Subcutaneous abdominal adipose tissue (tissue), 5 donors: ENCODE data around the gene FRAS1.
A peak's percentile ranks its signal among the peaks of the same experiment; 100 is the strongest.
"Not testable (repeated sequence)": the region's sequence is repeated elsewhere in the genome, so short reads cannot be mapped to it uniquely, and the experiment has no call there.

Experiments
- H3K27ac ChIP-seq: one replicate; pipeline ENCODE4 v1.7.0; 2013; ENCODE audit warnings: low read depth, mild to moderate bottlenecking, inconsistent platforms, low read length, moderate library complexity
- H3K27me3 ChIP-seq, 5 donors: one replicate each; pipeline ENCODE4 v1.7.0; 2013; ENCODE audit warnings: low read length in 5 of 5, inconsistent platforms in 1 of 5; ENCODE audit not compliant: control insufficient read depth in 5 of 5, insufficient read depth in 4 of 5
- H3K36me3 ChIP-seq, 5 donors: one replicate each; pipeline ENCODE4 v1.7.0; 2013; ENCODE audit warnings: low read length in 5 of 5; ENCODE audit not compliant: control insufficient read depth in 5 of 5, insufficient read depth in 5 of 5
- H3K4me1 ChIP-seq, 5 donors: one replicate each; pipeline ENCODE4 v1.7.0; 2013; ENCODE audit warnings: low read length in 5 of 5, mild to moderate bottlenecking in 3 of 5, moderate library complexity in 1 of 5; ENCODE audit not compliant: control insufficient read depth in 5 of 5, insufficient read depth in 5 of 5
- H3K4me3 ChIP-seq, 5 donors: one replicate each; pipeline ENCODE4 v1.7.0; 2013; ENCODE audit warnings: low read length in 5 of 5, low read depth in 1 of 5
- H3K9ac ChIP-seq, 5 donors: one replicate each; pipeline ENCODE4 v1.7.0; 2013; ENCODE audit warnings: low read length in 5 of 5, mild to moderate bottlenecking in 4 of 5, moderate library complexity in 3 of 5
- H3K9me3 ChIP-seq, 5 donors: one replicate each; pipeline ENCODE4 v1.7.0; 2013; ENCODE audit warnings: low read length in 5 of 5; ENCODE audit not compliant: control insufficient read depth in 5 of 5
- donor health status: healthy.
- donor health status: healthy.
- donor health status: healthy.
- donor health status: healthy.
- donor health status: healthy.

FRAS1 gene, protein sequence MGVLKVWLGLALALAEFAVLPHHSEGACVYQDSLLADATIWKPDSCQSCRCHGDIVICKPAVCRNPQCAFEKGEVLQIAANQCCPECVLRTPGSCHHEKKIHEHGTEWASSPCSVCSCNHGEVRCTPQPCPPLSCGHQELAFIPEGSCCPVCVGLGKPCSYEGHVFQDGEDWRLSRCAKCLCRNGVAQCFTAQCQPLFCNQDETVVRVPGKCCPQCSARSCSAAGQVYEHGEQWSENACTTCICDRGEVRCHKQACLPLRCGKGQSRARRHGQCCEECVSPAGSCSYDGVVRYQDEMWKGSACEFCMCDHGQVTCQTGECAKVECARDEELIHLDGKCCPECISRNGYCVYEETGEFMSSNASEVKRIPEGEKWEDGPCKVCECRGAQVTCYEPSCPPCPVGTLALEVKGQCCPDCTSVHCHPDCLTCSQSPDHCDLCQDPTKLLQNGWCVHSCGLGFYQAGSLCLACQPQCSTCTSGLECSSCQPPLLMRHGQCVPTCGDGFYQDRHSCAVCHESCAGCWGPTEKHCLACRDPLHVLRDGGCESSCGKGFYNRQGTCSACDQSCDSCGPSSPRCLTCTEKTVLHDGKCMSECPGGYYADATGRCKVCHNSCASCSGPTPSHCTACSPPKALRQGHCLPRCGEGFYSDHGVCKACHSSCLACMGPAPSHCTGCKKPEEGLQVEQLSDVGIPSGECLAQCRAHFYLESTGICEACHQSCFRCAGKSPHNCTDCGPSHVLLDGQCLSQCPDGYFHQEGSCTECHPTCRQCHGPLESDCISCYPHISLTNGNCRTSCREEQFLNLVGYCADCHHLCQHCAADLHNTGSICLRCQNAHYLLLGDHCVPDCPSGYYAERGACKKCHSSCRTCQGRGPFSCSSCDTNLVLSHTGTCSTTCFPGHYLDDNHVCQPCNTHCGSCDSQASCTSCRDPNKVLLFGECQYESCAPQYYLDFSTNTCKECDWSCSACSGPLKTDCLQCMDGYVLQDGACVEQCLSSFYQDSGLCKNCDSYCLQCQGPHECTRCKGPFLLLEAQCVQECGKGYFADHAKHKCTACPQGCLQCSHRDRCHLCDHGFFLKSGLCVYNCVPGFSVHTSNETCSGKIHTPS (N-terminal part only)

GRCh38 chr4:78057135-78057599 lies at the start of gene FRAS1:
Gene FRAS1 (plus strand): TSS chr4:78057323. CDS start chr4:78058010, 687 bp downstream.
- Histone ChIP-seq H3K27me3 (peaks cover 9 to 24% (median 12%) of the 10 kb centered on the region in 5 donors), H3K4me3 (peak within 1 kb of the TSS; percentile 61 to 91 (median 71)), H3K9me3 (no peaks in the 10 kb centered on the region), H3K9ac (peak within 1 kb of the TSS in 3 of 5 donors; percentile 51 to 62 (median 57)), H3K27ac (no peak within 1 kb of the TSS), H3K4me1 (peaks cover 0 to 36% (median 35%) of the 10 kb centered on the region in 5 donors), H3K36me3 (no peaks in the 10 kb centered on the region)

- H3K27ac ChIP-seq, H3K27me3 ChIP-seq, H3K4me3 ChIP-seq, H3K9ac ChIP-seq, H3K36me3 ChIP-seq, H3K4me1 ChIP-seq: not testable (repeated sequence)
- H3K9me3 ChIP-seq = peaks cover 0 to 13% (median 4%) of the 10 kb centered on the region in 5 donors
Observed at GRCh38 chr4:78011003-78011402, 46.1 kb upstream of the FRAS1 start.

GRCh38 chr4:78014889-78015886 lies 41.9 kb upstream of the FRAS1 start:
- Histone ChIP-seq H3K27ac (no peak overlapping the region), H3K9ac (no peak overlapping the region), H3K27me3 (peaks cover 0 to 3% (median 0%) of the 10 kb centered on the region in 5 donors), H3K9me3 (peaks cover 0 to 13% (median 4%) of the 10 kb centered on the region in 5 donors), H3K4me3 (no peak overlapping the region), H3K36me3 (no peaks in the 10 kb centered on the region), H3K4me1 (no peaks in the 10 kb centered on the region)

DNA sequence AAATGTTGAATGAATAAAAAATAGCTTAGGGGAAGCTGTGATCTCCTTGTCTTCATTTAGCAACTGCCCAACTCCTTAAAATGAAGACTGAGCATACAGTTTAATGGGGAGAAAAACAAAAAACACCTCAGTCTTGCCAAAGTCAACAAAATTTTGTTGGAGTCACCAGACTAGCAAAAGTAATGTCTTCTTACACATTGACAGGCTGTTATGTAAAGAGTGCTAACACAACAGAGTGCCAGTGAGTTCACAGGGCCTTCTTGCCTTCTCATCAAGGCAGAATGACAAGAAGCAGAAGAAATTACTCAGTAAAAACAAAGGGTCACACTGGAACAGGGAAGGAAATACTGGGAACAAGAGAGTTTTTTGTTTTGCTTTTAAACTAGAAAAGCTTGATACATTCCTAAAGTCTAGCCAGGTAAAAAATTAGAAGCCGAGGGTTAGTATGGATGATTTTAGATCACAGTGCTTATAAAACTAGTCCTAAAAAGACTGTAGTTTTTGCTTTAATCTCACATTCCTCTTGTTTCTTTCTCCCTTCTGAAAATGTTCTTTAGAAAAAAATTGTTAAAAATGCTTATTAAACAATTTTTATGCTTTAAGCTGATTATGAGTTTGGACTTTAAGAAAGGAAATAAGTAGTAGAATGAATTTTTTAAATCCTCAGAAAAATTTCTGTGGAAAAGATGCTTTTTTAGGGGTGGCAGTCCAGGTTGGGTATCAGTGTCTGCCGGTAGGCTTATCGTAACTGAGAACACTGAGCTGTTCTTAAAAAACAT lies 38.7 kb upstream of the FRAS1 start:
- H3K27ac ChIP-seq = no peak overlapping the region
- H3K4me1 ChIP-seq = no peaks in the 10 kb centered on the region
- H3K36me3 ChIP-seq = no peaks in the 10 kb centered on the region
- peaks cover 0 to 3% (median 0%) of the 10 kb centered on the region in 5 donors for H3K27me3 ChIP-seq
- H3K9me3 ChIP-seq = no peaks in the 10 kb centered on the region
- H3K9ac ChIP-seq = no peak overlapping the region
- no peak overlapping the region for H3K4me3 ChIP-seq

GRCh38 chr4:78019414-78019813 lies 37.7 kb upstream of the FRAS1 start:
- H3K36me3 ChIP-seq = no peaks in the 10 kb centered on the region
- H3K9me3 ChIP-seq = no peaks in the 10 kb centered on the region
- no peak overlapping the region for H3K9ac ChIP-seq
- peaks cover 0 to 1% (median 0%) of the 10 kb centered on the region in 5 donors for H3K27me3 ChIP-seq
- no peaks in the 10 kb centered on the region for H3K4me1 ChIP-seq
- H3K4me3 ChIP-seq = no peak overlapping the region
- H3K27ac ChIP-seq = no peak overlapping the region

GRCh38 chr4:78020677-78021076 lies 36.4 kb upstream of the FRAS1 start:
- Histone ChIP-seq H3K27me3 (no peaks in the 10 kb centered on the region), H3K27ac (no peak overlapping the region), H3K4me1 (no peaks in the 10 kb centered on the region), H3K4me3 (no peak overlapping the region), H3K9me3 (no peaks in the 10 kb centered on the region), H3K36me3 (no peaks in the 10 kb centered on the region), H3K9ac (no peak overlapping the region)

DNA sequence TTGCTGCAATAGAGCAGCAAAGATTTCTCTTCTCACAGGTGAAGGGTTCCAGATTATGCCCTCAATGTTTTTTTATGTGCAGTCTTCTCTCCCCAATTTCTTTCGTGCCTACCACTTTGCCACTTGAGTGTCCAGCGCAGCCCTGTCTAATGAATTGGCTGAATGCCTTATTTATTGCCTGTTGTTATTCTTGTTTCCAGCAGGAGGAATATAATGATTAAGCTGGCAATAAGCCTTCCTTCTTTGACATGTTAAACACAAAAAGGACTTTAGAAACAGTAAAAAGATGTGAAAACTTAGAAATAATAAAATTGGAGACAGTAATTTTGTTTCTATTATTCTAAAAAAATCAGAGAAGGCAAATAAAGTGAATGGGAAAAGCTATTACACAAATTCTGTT lies 34.6 kb upstream of the FRAS1 start:
- Histone ChIP-seq H3K4me1 (no peaks in the 10 kb centered on the region), H3K27me3 (no peaks in the 10 kb centered on the region), H3K4me3 (no peak overlapping the region), H3K9ac (no peak overlapping the region), H3K27ac (no peak overlapping the region), H3K36me3 (no peaks in the 10 kb centered on the region), H3K9me3 (no peaks in the 10 kb centered on the region)

DNA sequence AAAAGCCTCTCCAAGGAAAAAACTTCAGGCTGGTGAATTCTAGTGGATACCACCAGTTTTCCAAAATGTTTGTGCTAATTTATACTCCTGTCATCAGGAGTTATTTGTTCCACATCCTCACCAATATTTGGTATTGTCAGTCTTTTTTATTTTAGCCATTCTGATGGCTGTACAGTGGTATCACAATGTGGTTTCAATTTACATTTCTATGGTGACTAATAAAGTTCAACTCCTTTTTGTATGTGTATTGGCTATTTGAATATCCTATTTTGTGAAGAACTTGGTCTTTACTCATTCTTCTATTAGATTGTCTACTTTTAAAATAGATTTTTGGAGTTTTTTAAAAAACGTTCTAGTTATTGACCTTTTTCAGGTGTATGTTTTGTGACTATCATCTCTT lies 33.0 kb upstream of the FRAS1 start:
- H3K27me3 ChIP-seq = no peaks in the 10 kb centered on the region
- H3K4me1 ChIP-seq = no peaks in the 10 kb centered on the region

More for the DNA sequence above, 33.0 kb upstream of the FRAS1 start:
- H3K27ac ChIP-seq = no peak overlapping the region
- H3K9ac ChIP-seq = no peak overlapping the region
- H3K9me3 ChIP-seq = no peaks in the 10 kb centered on the region
- H3K4me3 ChIP-seq = no peak overlapping the region
- no peaks in the 10 kb centered on the region for H3K36me3 ChIP-seq
